Measurements from ENCODE around the gene MMP24. TPM values are rescaled to one million over a fixed set of nuclear protein-coding genes. Genes with fewer than 3 reads are reported as not detected.

The MMP24 gene
- total RNA-seq, 3 donors from 2014 or later = 0.80 to 2.5 (median 0.98) TPM

Other genes with a start within 250 kb of the MMP24 start
- gene TRPC4AP, start 133.9 kb upstream of the MMP24 start, total RNA-seq = 10 to 100 TPM; 62.6 to 71.7 (median 69.5) TPM
- 10 to 100 TPM; 19.3 to 25.8 (median 22.4) TPM for gene EDEM2, start 79.4 kb upstream of the MMP24 start, total RNA-seq
- 10 to 100 TPM; 34.1 to 87.9 (median 39.8) TPM for gene PROCR, start 54.6 kb upstream of the MMP24 start, total RNA-seq
- 10 to 100 TPM; 17.4 to 34.1 (median 32.9) TPM for gene MMP24OS, start 51.4 kb downstream of the MMP24 start, total RNA-seq
- 10 to 100 TPM; 81.9 to 98.6 (median 88.0) TPM for gene EIF6, start 58.1 kb downstream of the MMP24 start, total RNA-seq
- gene FAM83C, start 65.7 kb downstream of the MMP24 start, total RNA-seq = under 1 TPM in 1 of 3 donors, not detected in 2; 0.15 TPM
- gene UQCC1, start 185.3 kb downstream of the MMP24 start, total RNA-seq = 10 to 100 TPM; 26.6 to 39.7 (median 35.4) TPM
- gene GDF5, start 211.5 kb downstream of the MMP24 start, total RNA-seq = under 1 TPM; 0.33 to 0.88 (median 0.64) TPM
- gene CEP250, start 228.9 kb downstream of the MMP24 start, total RNA-seq = 10 to 100 TPM; 22.2 to 28.5 (median 23.3) TPM